NB4 (cell line): ENCODE measurements around the gene RAD51B.

Source experiments
- CTCF ChIP-seq: IDR thresholded peaks from one replicate; pipeline ENCODE4 v1.5.1; 2012; ENCODE audit warnings: low read depth, low read length
- MAX ChIP-seq: IDR thresholded peaks from 2 replicates; pipeline ENCODE4 v1.6.1; 2011; ENCODE audit warnings: low read depth, low read length
- MYC ChIP-seq: IDR thresholded peaks from 2 replicates; pipeline ENCODE4 v1.6.1; 2011; ENCODE audit warnings: low read depth, low read length
- POLR2A ChIP-seq: IDR thresholded peaks from 2 replicates; pipeline ENCODE4 v1.6.1; 2011; ENCODE audit warnings: mild to moderate bottlenecking; ENCODE audit not compliant: insufficient read length; ENCODE audit errors: extremely low read depth

GRCh38 chr14:68297039-68297438, 477.5 kb downstream of the RAD51B start:
- TF ChIP-seq CTCF (no peak), POLR2A (no peak), MYC (no peak), MAX (no peak)
